Mucosa of stomach (tissue), 1 donor: ENCODE measurements around the gene NAA20.
"Not testable (repeated sequence)": the region's sequence is repeated elsewhere in the genome, so short reads cannot be mapped to it uniquely, and the experiment has no call there.

Experiments used
- H3K27me3 ChIP-seq: one replicate; pipeline ENCODE4 v1.7.0; 2013; ENCODE audit warnings: mild to moderate bottlenecking, low read length; ENCODE audit not compliant: control insufficient read depth, insufficient read depth
- H3K36me3 ChIP-seq: one replicate; pipeline ENCODE4 v1.7.0; 2013; ENCODE audit warnings: low read length; ENCODE audit not compliant: control insufficient read depth, insufficient read depth
- H3K4me1 ChIP-seq: one replicate; pipeline ENCODE4 v1.7.0; 2013; ENCODE audit warnings: mild to moderate bottlenecking, low read length; ENCODE audit not compliant: control insufficient read depth, insufficient read depth
- H3K4me3 ChIP-seq: one replicate; pipeline ENCODE4 v1.7.0; 2013; ENCODE audit warnings: low read length
- H3K9ac ChIP-seq: one replicate; pipeline ENCODE4 v1.7.0; 2013; ENCODE audit warnings: mild to moderate bottlenecking, low read length, moderate library complexity
- H3K9me3 ChIP-seq: one replicate; pipeline ENCODE4 v1.7.0; 2013; ENCODE audit warnings: mild to moderate bottlenecking, low read length, moderate library complexity; ENCODE audit not compliant: control insufficient read depth
- donor health status: Pancreatic carcinoma.

NAA20 gene

GRCh38 chr20:19993958-19994669, 23.0 kb upstream of the NAA20 start:
- Histone ChIP-seq H3K36me3 (peaks cover 7% of the 10 kb centered on the region), H3K27me3 (no peaks in the 10 kb centered on the region), H3K4me3 (no peak overlapping the region), H3K4me1 (peaks cover 27% of the 10 kb centered on the region), H3K9ac (no peak overlapping the region), H3K9me3 (no peaks in the 10 kb centered on the region)

GRCh38 chr20:19995220-19995863, 21.8 kb upstream of the NAA20 start:
- H3K4me1 ChIP-seq: peaks cover 27% of the 10 kb centered on the region
- H3K9me3 ChIP-seq: no peaks in the 10 kb centered on the region
- no peak overlapping the region for H3K4me3 ChIP-seq
- H3K9ac ChIP-seq: no peak overlapping the region
- H3K27me3 ChIP-seq: no peaks in the 10 kb centered on the region
- H3K36me3 ChIP-seq: peaks cover 7% of the 10 kb centered on the region

GRCh38 chr20:19996222-19996621, 20.9 kb upstream of the NAA20 start:
- H3K27me3 ChIP-seq: no peaks in the 10 kb centered on the region
- H3K9me3 ChIP-seq: no peaks in the 10 kb centered on the region
- no peak overlapping the region for H3K4me3 ChIP-seq
- peaks cover 26% of the 10 kb centered on the region for H3K4me1 ChIP-seq
- H3K36me3 ChIP-seq: peaks cover 14% of the 10 kb centered on the region
- no peak overlapping the region for H3K9ac ChIP-seq

GRCh38 chr20:19996917-19997316, 20.2 kb upstream of the NAA20 start:
- Histone ChIP-seq H3K9ac (no peak overlapping the region), H3K36me3 (peaks cover 14% of the 10 kb centered on the region), H3K9me3 (no peaks in the 10 kb centered on the region), H3K4me1 (peaks cover 19% of the 10 kb centered on the region), H3K4me3 (no peak overlapping the region), H3K27me3 (no peaks in the 10 kb centered on the region)

- Histone ChIP-seq H3K9me3 (no peaks in the 10 kb centered on the region), H3K4me1 (peaks cover 4% of the 10 kb centered on the region), H3K4me3 (no peak overlapping the region), H3K36me3 (peaks cover 14% of the 10 kb centered on the region), H3K27me3 (no peaks in the 10 kb centered on the region), H3K9ac (no peak overlapping the region)
Observed at GRCh38 chr20:19998990-19999705, 18.0 kb upstream of the NAA20 start.

GRCh38 chr20:20000211-20000968, 16.8 kb upstream of the NAA20 start:
- H3K9ac ChIP-seq: no peak overlapping the region
- H3K9me3 ChIP-seq: no peaks in the 10 kb centered on the region
- H3K4me1 ChIP-seq: no peaks in the 10 kb centered on the region
- no peaks in the 10 kb centered on the region for H3K27me3 ChIP-seq
- H3K36me3 ChIP-seq: peaks cover 14% of the 10 kb centered on the region
- no peak overlapping the region for H3K4me3 ChIP-seq

GRCh38 chr20:20002101-20002998, 14.8 kb upstream of the NAA20 start:
- no peak overlapping the region for H3K4me3 ChIP-seq
- H3K9me3 ChIP-seq: no peaks in the 10 kb centered on the region
- no peaks in the 10 kb centered on the region for H3K4me1 ChIP-seq
- H3K27me3 ChIP-seq: no peaks in the 10 kb centered on the region
- no peak overlapping the region for H3K9ac ChIP-seq
- H3K36me3 ChIP-seq: peaks cover 14% of the 10 kb centered on the region

GRCh38 chr20:20003031-20003954, 13.9 kb upstream of the NAA20 start:
- Histone ChIP-seq H3K4me1 (no peaks in the 10 kb centered on the region), H3K27me3 (no peaks in the 10 kb centered on the region), H3K4me3 (no peak overlapping the region), H3K9me3 (no peaks in the 10 kb centered on the region), H3K9ac (no peak overlapping the region), H3K36me3 (peaks cover 14% of the 10 kb centered on the region)

- not testable (repeated sequence) for H3K9ac ChIP-seq
Observed at GRCh38 chr20:20003955-20004322, 13.2 kb upstream of the NAA20 start.

GRCh38 chr20:20005342-20005741, 11.8 kb upstream of the NAA20 start:
- H3K27me3 ChIP-seq: no peaks in the 10 kb centered on the region
- no peak overlapping the region for H3K4me3 ChIP-seq
- H3K4me1 ChIP-seq: peaks cover 5% of the 10 kb centered on the region
- H3K36me3 ChIP-seq: peaks cover 7% of the 10 kb centered on the region
- no peaks in the 10 kb centered on the region for H3K9me3 ChIP-seq
- no peak overlapping the region for H3K9ac ChIP-seq

More at GRCh38 chr20:20003955-20004322, 13.2 kb upstream of the NAA20 start:
- H3K4me3 ChIP-seq, H3K9me3 ChIP-seq, H3K36me3 ChIP-seq, H3K27me3 ChIP-seq, H3K4me1 ChIP-seq: not testable (repeated sequence)
